DND-41 (cell line): ENCODE data around the gene PBX4.
A peak's percentile ranks its signal among the peaks of the same experiment; 100 is the strongest.

Experiments used
- ATAC-seq: fragments of 200-7000 bp; cut with Tn5 transposase; 3 replicates; pipeline ENCODE4 v1.9.1; 2021; ENCODE audit warnings: low read depth; ENCODE audit not compliant: insufficient read depth
- DNase-seq: peaks from one replicate; pipeline ENCODE4 v3.0.0-alpha.2; 2020
- H2AFZ ChIP-seq: 2 replicates; pipeline ENCODE4 v1.6.0; 2012; ENCODE audit warnings: low read depth, low read length
- H3K27ac ChIP-seq: 2 replicates; pipeline ENCODE4 v1.5.1; 2012; ENCODE audit warnings: low read length, inconsistent platforms
- H3K27me3 ChIP-seq: fragments of 200-600 bp; sonication (generic); 2 replicates; pipeline ENCODE4 v1.6.0; 2012; ENCODE audit warnings: low read length, mild to moderate bottlenecking, inconsistent platforms; ENCODE audit not compliant: insufficient read depth, poor library complexity
- H3K36me3 ChIP-seq: 2 replicates; pipeline ENCODE4 v1.5.1; 2012; ENCODE audit warnings: low read length, inconsistent platforms; ENCODE audit not compliant: insufficient read depth
- H3K4me1 ChIP-seq: 2 replicates; pipeline ENCODE4 v1.5.1; 2012; ENCODE audit warnings: mild to moderate bottlenecking, low read length; ENCODE audit not compliant: insufficient read depth
- H3K4me2 ChIP-seq: 2 replicates; pipeline ENCODE4 v1.6.0; 2012; ENCODE audit warnings: mild to moderate bottlenecking, moderate library complexity, low read length, inconsistent platforms; ENCODE audit not compliant: insufficient read depth
- H3K4me3 ChIP-seq, 2 experiments: fragments of 200-600 bp in 1 of 2; shearing (Covaris generic) in 1 of 2; 2 replicates each; pipeline ENCODE4 v1.5.1; 2012 to 2016; ENCODE audit warnings: inconsistent platforms in 2 of 2, low read length in 2 of 2, mild to moderate bottlenecking in 2 of 2, low read depth in 1 of 2, moderate library complexity in 1 of 2
- H3K79me2 ChIP-seq: 2 replicates; pipeline ENCODE4 v1.6.0; 2012; ENCODE audit warnings: low read length, inconsistent platforms; ENCODE audit not compliant: insufficient read depth
- H3K9ac ChIP-seq: 2 replicates; pipeline ENCODE4 v1.6.0; 2012; ENCODE audit warnings: low read depth, mild to moderate bottlenecking, inconsistent platforms, low read length, moderate library complexity
- H3K9me3 ChIP-seq: 2 replicates; pipeline ENCODE4 v1.5.1; 2012; ENCODE audit warnings: low read length, moderate library complexity, mild to moderate bottlenecking, inconsistent platforms; ENCODE audit not compliant: insufficient read depth, severe bottlenecking
- H4K20me1 ChIP-seq: 2 replicates; pipeline ENCODE4 v1.6.0; 2012; ENCODE audit warnings: low read length; ENCODE audit not compliant: insufficient read depth
- CTCF ChIP-seq: IDR thresholded peaks from 2 replicates; pipeline ENCODE4 v1.5.1; 2012; ENCODE audit warnings: borderline replicate concordance, low read length, moderate library complexity, mild to moderate bottlenecking; ENCODE audit not compliant: poor library complexity, severe bottlenecking; ENCODE audit errors: extremely low read depth
- EZH2 ChIP-seq: IDR thresholded peaks from 3 replicates; pipeline ENCODE4 v1.6.1; 2012; ENCODE audit warnings: borderline replicate concordance, low read depth, mild to moderate bottlenecking, moderate library complexity, low read length, inconsistent platforms; ENCODE audit not compliant: severe bottlenecking

Gene PBX4

GRCh38 chr19:19524053-19524452, 94.4 kb downstream of the PBX4 start:
- no peak for DNase-seq
- H4K20me1 ChIP-seq, result peaks cover 55% of the 10 kb centered on the region
- peaks cover 70% of the 10 kb centered on the region for H3K36me3 ChIP-seq
- H3K4me3 ChIP-seq, result no peak overlapping the region
- H3K27ac ChIP-seq, result no peak overlapping the region
- H3K4me2 ChIP-seq, result no peak overlapping the region
- no peaks in the 10 kb centered on the region for H3K27me3 ChIP-seq
- ATAC-seq, result 0 out of 3 replicates have a peak, but pooled peaks have one; percentile 28
- H3K4me1 ChIP-seq, result peaks cover 7% of the 10 kb centered on the region
- TF ChIP-seq CTCF, result no peak
- TF ChIP-seq EZH2, result no peak
- H3K9ac ChIP-seq, result no peak overlapping the region
- H2AFZ ChIP-seq, result no peak overlapping the region
- peaks cover 68% of the 10 kb centered on the region for H3K79me2 ChIP-seq
- H3K9me3 ChIP-seq, result no peaks in the 10 kb centered on the region

GRCh38 chr19:19523177-19523576, 95.3 kb downstream of the PBX4 start:
- no peak for TF ChIP-seq CTCF
- no peak for TF ChIP-seq EZH2
- H3K9ac ChIP-seq, result no peak overlapping the region
- no peak overlapping the region for H3K4me3 ChIP-seq
- H2AFZ ChIP-seq, result no peak overlapping the region
- no peak overlapping the region for H3K27ac ChIP-seq
- peaks cover 76% of the 10 kb centered on the region for H3K79me2 ChIP-seq
- peaks cover 56% of the 10 kb centered on the region for H4K20me1 ChIP-seq
- H3K36me3 ChIP-seq, result peaks cover 67% of the 10 kb centered on the region
- DNase-seq (no peak), ATAC-seq (no peak)
- no peaks in the 10 kb centered on the region for H3K9me3 ChIP-seq
- H3K4me2 ChIP-seq, result no peak overlapping the region
- H3K4me1 ChIP-seq, result peaks cover 12% of the 10 kb centered on the region
- H3K27me3 ChIP-seq, result no peaks in the 10 kb centered on the region

- DNase-seq (no peak), ATAC-seq (no peak)
- Histone ChIP-seq H3K4me1 (peaks cover 26% of the 10 kb centered on the region), H3K79me2 (peaks cover 98% of the 10 kb centered on the region), H4K20me1 (peaks cover 40% of the 10 kb centered on the region), H3K36me3 (peaks cover 46% of the 10 kb centered on the region), H3K4me2 (no peak overlapping the region), H3K9ac (no peak overlapping the region), H3K27ac (no peak overlapping the region), H2AFZ (no peak overlapping the region), H3K27me3 (no peaks in the 10 kb centered on the region), H3K4me3 (no peak overlapping the region), H3K9me3 (no peaks in the 10 kb centered on the region)
- no peak for TF ChIP-seq CTCF
- TF ChIP-seq EZH2, result no peak
These were observed 97.5 kb downstream of the PBX4 start for GRCh38 chr19:19520989-19521388.

- no peaks in the 10 kb centered on the region for H3K27me3 ChIP-seq
- H3K79me2 ChIP-seq, result peaks cover 75% of the 10 kb centered on the region
- TF ChIP-seq EZH2 (no peak), CTCF (no peak)
- peaks cover 14% of the 10 kb centered on the region; the same call in 1 of the 2 replicates for H4K20me1 ChIP-seq
- H3K9ac ChIP-seq, result peak overlapping the region; percentile 82
- peaks cover 31% of the 10 kb centered on the region for H3K36me3 ChIP-seq
- DNase-seq (no peak), ATAC-seq (no peak)
- H3K4me1 ChIP-seq, result peaks cover 35% of the 10 kb centered on the region
- H2AFZ ChIP-seq, result no peak overlapping the region
- peak overlapping the region; percentile 88; the same call in 1 of the 2 replicates for H3K27ac ChIP-seq
- no peaks in the 10 kb centered on the region for H3K9me3 ChIP-seq
- H3K4me3 ChIP-seq, result peak overlapping the region; percentile 90 to 99; a peak in 3 of 4 replicates
- peak overlapping the region; percentile 99 for H3K4me2 ChIP-seq
These were observed 101.3 kb downstream of the PBX4 start for GRCh38 chr19:19517235-19517619.
